Stimulated activated CD8-positive, alpha-beta memory T cell treated with anti-CD3 and anti-CD28 coated beads, Interleukin-7, amount 100 ng/mL, for 1 hour (primary cell): ENCODE measurements around the gene SOX11.

Experiments
- DNase-seq, 2 donors: peaks; one replicate each; pipeline ENCODE4 v3.0.0-alpha.2; 2020; ENCODE audit warnings: low read depth in 2 of 2

Gene SOX11

DNA sequence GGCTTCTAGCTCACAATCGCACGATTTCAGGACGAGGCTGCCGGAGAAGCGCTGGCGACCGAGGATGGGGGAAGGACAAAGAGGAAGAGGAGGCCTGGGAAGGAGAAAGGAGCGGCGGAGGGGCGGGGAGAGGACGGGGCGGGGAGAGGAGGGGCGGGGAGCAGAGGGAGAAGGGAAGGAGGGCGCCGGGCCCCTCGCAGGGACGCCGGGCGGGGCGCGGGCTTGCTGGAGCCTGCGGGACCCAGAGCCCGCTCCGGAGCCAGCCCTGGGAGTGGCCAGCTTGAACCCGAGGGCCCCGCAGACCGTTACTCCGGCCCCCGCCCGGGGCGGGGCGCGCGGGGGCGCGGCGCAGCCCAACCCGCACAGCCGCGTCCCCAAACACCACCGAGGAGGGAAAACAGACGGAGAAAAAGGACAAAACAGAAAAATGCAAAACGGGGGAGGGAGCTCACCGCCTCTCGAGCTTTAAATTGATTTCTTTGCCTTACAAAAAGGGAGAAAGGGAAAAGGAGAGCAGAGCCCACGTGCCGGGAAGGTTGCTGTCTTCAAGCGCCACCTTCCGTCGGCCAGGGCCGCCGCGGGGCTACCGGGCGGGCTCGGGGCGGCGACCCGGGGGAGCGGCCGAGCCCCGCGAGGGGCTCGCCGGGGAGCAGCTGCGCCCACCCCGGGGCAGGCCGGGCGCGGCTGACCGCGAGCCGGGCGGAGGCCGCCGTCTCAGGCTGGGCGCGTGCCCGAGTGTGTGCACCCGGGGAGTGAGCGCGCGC lies 781 bp upstream of the SOX11 start:
- no peak for DNase-seq

DNA sequence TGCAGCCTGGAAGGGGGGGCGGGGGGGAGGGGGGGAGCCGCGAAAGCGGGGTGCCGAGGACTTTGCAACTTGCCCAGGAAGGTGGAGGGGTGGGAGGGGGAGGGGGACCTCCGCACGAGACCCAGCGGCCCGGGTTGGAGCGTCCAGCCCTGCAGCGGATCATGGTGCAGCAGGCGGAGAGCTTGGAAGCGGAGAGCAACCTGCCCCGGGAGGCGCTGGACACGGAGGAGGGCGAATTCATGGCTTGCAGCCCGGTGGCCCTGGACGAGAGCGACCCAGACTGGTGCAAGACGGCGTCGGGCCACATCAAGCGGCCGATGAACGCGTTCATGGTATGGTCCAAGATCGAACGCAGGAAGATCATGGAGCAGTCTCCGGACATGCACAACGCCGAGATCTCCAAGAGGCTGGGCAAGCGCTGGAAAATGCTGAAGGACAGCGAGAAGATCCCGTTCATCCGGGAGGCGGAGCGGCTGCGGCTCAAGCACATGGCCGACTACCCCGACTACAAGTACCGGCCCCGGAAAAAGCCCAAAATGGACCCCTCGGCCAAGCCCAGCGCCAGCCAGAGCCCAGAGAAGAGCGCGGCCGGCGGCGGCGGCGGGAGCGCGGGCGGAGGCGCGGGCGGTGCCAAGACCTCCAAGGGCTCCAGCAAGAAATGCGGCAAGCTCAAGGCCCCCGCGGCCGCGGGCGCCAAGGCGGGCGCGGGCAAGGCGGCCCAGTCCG lies 540 bp downstream of the SOX11 start:
- no peak for DNase-seq

DNA sequence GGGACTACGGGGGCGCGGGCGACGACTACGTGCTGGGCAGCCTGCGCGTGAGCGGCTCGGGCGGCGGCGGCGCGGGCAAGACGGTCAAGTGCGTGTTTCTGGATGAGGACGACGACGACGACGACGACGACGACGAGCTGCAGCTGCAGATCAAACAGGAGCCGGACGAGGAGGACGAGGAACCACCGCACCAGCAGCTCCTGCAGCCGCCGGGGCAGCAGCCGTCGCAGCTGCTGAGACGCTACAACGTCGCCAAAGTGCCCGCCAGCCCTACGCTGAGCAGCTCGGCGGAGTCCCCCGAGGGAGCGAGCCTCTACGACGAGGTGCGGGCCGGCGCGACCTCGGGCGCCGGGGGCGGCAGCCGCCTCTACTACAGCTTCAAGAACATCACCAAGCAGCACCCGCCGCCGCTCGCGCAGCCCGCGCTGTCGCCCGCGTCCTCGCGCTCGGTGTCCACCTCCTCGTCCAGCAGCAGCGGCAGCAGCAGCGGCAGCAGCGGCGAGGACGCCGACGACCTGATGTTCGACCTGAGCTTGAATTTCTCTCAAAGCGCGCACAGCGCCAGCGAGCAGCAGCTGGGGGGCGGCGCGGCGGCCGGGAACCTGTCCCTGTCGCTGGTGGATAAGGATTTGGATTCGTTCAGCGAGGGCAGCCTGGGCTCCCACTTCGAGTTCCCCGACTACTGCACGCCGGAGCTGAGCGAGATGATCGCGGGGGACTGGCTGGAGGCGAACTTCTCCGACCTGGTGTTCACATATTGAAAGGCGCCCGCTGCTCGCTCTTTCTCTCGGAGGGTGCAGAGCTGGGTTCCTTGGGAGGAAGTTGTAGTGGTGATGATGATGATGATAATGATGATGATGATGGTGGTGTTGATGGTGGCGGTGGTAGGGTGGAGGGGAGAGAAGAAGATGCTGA lies 1.4 kb downstream of the SOX11 start:
- no peak for DNase-seq

DNA sequence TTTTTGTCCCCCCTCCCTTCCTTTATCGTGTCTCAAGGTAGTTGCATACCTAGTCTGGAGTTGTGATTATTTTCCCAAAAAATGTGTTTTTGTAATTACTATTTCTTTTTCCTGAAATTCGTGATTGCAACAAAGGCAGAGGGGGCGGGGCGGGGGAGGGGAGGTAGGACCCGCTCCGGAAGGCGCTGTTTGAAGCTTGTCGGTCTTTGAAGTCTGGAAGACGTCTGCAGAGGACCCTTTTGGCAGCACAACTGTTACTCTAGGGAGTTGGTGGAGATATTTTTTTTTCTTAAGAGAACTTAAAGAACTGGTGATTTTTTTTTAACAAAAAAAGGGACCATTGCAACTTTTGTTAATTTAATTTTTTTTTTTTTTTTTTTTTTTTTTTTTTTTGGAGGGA lies 2.1 kb downstream of the SOX11 start:
- DNase-seq = no peak

DNA sequence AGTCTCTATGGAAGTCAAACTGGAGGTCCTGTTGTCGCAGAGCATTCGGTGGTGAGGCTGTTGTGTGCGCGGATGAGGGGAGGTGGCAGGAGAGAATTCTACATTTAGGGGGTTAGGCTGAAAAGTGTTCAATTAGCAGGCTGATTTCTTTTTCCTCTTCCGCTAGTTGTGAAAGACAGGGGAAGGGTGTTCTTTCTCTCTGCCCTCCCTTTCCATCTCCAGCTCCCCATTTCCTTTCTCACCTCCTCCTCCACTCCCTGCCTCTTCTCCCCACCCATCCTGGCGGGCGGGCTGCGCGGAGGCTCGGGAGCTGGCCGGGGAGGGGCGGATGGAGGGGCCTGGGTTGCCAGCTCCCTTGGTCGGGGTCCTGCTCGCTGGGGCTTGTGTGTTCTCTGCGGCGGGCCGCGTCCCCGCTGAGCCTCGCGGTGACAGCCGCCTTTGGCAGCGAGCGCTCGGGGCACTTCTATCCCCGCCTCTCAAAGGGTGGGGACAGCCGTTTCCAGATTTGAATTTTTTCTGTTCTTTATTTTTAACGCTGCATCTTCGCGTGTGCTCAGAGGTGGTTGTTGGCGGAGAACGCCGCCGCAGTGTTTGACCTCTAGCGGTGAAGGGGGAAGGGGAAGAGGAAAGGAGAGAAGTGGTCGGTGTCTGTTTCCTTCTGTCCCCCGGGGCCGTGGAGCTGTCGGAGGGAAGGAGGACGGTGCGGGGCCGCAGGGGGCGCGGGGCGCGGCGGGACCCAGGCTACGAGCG lies 3.6 kb downstream of the SOX11 start:
- no peak for DNase-seq

DNA sequence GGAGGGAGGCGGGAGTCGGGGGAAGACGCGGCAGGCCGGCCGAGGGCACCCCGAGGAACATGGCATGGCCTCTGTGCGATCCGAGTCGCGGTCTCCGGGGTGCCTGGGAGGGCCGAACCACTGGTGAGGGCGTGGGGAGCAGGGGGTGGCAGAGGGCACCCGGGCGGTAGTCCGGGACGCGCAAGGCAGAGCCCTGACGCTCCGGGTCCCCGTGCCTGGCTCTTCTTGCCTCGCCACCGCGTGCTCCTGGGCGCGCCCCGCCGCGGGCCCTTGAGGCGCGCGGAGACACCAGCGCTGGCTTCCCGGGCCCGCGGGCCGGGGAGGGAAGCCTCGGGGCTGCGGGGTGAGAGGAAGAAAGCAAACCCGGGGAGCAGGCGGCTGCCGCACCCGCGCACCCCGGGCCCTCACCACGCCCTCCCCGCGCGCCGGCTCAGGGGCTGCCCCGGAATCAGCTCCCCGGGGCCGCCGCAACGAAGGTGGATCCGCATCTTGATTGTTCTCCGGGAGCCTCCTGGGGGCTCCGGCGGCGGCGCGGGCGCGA lies 4.3 kb downstream of the SOX11 start:
- no peak for DNase-seq

DNA sequence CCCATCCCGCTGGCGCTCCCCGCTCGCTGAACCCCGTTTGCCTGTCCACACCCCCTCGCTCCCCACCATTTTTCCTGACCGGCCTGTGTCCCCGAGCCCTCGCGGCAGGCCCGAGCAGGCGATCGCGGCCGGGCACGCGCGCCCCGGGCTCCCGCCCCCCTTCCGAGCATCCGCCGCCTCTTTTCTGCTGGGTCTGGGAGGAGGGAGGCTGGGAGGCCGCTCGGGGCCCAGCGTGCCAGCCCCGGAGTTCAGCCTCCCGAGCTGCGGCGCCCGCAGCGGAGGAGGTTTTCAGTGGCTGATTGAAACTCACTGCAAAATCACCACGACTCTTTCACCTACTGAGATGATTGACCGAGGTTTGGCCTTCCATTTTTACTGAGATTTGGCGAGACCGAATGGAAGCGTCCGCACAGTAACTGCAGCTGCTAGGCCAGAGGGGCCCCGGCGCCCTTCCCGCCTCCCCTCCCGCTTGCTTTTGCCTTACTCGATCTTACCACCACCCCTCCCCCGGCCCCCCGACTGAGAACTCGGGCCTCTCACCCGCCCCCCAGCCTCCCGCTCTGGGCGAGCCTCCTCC lies 4.8 kb downstream of the SOX11 start:
- no peak for DNase-seq

DNA sequence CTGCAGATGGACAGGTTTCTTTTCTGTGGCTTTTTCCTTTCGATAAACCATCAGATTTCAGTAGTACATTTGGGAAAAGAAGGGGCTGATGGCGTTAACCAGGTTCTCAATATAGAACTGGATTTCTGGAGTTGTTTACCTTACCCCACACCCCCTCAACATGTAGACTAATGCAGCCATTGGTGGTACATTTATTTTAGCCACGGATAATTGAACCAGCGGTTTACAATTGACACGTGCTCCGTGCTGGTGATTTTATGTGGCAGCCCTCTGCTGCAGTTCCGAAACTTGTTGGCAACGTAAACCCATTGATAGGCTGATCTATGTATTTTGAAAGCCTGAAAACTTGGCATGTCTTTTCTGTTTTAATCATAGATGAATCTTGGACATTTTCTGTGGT lies 5.4 kb downstream of the SOX11 start:
- DNase-seq = no peak

DNA sequence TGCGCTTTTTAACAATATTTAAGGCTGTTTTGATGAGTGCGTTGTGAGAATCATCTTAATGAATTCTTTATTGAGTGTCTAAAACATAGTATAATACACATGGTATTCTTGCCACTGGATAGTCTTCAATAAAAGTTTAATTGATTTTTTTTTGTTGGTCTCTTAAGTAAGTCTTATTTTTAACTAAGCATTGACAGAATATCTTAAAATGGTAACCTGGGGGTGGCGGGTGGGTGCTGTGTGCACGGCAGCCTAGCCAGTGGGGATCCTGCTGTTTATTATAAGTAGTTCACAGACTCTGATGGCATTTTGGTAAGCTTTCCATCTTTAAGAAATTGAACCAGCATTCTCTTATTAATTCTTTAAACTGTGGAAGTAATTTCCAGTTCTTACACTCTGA lies 6.0 kb downstream of the SOX11 start:
- DNase-seq = no peak

DNA sequence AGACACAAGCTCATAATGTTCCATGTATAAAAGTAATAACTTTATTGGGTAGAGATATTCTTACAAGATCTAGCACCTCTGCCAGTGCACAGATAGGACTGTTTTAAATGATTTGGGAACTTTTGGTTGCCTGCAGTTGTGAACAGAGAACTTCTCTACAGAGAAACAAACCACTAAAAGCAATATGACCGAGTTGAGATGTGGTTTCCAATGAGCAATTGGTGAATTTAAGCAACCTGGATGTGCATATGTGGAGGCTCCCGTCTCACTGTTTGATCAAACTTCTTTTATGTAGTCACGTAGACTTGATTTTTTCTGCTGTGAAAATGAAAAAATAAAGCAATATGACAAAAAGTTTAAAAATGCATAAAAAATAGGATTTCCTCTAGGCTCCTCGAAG lies 7.8 kb downstream of the SOX11 start:
- DNase-seq = no peak

DNA sequence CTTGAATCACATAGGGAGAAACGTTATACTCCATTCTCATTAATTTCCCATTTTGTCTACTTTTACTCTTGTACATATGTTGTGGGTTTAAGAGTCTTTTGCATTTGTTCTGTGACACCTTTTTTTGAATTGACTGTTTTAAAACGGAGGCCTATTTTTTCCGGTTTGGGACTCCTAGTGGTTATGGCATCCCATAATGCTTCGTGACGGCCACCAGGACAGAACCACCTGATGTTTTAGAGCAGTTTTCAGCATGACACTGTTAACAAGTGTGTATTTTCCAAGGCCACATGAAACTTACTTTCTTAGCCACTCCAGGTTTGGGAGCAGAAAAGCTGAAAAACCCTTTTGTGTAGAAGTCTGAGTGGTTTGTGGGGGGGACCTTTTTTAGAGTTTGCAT lies 8.4 kb downstream of the SOX11 start:
- DNase-seq = no peak

DNA sequence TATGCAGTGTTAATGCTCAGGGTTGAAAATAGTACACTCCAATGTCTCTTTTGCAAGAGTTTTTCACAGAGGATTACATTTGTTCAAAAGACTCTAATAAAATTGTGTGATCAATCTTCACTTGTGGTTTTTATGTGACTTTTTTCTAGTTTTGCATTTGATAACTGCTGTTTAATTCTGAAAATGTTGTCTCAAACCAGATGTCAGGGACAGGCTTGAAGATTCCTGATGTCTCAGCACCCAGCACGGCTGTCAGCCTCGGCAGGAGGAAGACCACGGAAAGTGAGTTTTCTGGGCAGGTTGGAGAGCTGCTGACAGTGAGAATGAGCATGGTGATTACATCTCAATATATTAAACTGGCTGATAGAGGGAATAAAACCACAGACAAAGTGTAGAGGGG lies 9.1 kb downstream of the SOX11 start:
- no peak for DNase-seq

DNA sequence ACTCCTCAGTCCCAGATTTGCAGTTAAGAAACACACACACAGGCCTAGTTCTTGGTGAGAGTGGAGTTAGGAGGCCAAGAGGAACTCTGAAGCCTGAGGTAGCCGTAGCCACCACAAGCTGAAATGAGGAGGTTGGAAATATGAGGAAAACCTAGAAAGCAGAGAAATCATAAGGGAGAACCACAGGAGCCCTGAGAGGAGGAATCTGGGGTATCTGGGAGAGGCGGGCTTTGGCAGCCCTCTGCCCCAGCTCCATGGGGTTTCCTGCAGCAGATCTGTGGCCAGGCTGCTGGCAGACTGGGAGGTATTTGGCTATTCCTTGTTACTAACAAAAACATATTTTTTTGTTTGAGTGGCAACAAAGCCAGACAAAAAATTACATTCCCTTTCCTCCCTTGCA lies 11.0 kb downstream of the SOX11 start:
- no peak for DNase-seq

DNA sequence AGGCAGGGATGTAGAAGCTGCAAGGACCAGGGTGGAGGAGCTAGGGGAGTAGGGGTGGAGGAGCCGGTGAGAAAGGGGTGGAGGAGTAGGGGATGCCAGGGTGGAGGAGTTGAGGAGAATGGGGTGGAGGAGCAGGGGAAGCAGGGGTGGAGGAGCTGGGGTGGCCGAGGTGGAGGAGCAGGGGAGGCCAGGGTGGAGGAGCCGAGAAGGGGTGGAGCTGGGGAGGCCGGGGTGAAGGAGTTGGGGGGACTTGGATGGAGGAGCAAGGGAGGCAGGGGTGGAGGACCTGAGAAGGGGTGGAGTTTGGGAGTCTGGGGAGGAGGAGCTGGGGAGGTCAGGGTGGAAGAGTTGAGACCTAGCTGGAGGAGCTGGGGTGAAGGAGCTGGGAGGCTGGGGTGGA lies 13.3 kb downstream of the SOX11 start:
- no peak for DNase-seq

DNA sequence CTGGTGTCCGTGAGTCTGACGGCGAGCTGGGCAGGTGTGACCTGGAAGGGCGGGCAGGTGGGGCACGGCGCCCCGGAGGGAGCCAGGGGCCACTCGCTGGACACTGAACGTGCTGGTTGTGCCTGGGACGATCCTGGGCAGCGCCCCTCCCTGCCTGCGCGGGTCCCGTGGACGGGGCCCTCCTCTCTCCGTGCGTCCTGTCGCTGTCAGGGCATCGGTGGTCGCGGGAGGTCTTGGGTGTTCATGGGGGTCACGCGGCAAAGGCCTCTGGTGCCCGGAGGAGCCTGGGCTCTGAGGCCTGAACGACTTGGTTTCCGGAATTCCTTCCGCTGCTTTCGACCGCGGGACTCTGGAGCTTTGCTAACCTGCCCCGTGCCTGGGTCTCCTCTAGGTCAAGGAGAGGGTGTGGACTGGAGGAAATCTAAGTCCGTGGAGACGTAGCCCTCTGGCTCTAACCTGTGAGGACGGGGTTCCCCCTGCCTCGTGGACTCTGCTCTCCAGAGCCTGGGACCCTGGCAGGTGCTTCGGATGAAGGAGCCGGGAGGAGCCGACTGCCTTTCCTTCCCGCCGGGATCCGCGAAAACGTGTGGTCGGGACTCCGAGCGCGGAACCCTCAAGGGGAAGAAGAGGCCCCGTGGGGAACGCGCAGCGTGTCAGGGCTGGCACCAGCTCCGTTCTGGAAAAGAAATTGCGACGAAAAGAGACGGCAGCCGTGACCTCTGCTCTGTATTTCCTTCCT lies 14.7 kb downstream of the SOX11 start:
- DNase-seq = no peak

DNA sequence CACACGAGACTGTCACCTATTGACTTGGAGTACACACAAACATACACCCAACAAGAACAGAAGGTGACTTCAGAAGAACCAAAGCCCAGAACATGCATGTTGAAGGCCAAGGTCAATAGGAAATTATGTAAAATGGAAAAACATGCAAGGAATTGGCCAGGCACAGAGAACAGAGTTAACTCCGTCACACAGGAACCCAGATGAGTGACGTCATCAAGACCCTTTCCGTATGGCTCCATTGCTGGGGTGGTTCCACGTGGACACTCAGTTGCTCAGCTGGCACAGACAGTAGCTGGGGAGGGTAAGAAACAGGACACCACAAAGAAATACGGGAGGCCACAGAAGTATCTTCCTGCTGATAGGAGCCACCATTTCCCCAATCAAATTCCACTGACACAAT lies 18.4 kb downstream of the SOX11 start:
- no peak for DNase-seq

DNA sequence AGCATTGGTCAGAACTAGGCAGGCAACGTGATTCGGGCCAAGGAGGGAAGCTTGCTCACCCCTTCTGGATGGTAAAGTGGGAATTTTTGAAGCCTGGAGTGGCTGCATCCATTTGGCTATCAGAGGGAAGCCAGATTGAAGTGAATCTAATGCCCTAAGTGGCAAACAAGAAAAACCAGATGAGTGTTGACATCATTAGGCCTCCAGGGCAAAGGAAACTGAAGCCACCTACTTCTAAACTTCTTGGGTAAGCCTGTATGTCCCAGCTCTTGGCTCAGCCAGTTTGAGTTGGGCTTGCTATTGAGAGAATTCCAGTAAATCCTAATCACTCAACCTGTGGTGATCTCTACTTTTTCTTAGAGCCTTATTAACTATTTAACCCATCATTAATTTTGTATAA lies 20.9 kb downstream of the SOX11 start:
- no peak for DNase-seq

DNA sequence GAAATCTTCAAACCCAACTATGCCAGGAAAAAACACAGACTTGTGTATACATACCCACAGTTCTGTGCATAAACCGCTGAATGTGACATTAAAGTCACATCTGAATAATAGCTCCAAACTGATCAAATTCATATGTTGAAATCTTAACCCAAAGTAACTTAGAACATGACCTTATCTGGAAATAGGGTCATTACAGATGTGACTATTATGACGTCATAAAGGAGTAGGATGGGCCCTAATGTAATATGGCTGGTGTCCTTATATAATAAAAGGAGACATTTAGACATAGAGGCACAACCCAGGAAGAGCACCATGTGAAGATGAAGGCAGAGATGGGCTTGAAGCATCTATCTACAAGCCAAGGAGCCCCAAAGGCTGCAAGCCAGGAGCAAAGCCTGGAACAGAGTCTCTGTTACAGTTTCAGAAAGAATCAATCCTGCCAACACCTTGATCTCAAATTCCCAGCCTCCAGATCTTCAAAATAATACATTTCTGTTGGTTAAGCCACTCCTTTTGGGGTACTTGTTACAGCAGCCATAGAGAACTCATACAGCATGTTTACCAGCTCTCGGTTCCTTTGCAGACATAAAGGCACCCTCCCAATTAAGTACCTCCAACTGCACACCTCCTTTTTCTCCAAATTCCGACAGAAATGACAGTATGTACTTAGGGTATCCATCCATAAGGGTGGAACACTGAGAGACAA lies 27.6 kb downstream of the SOX11 start:
- DNase-seq = no peak

DNA sequence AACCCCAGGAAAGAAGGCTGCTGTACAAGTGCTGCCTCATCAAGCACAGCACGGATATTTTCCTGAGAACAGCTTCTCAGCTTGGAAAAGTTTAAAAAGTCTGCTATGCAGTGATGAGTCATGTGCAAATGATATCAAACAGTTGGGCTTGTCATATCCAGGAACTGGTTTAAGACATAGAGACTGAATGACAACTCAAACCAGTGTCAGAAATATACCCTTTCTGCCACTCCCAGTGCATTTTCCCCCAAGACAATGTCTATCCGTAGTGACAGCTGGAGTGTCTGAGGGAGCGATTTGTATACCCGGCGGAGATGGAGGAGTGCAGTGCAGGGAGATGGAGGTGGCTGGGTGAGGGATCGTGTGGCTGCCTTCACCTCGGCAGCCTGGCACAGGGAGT lies 28.2 kb downstream of the SOX11 start:
- DNase-seq = no peak

DNA sequence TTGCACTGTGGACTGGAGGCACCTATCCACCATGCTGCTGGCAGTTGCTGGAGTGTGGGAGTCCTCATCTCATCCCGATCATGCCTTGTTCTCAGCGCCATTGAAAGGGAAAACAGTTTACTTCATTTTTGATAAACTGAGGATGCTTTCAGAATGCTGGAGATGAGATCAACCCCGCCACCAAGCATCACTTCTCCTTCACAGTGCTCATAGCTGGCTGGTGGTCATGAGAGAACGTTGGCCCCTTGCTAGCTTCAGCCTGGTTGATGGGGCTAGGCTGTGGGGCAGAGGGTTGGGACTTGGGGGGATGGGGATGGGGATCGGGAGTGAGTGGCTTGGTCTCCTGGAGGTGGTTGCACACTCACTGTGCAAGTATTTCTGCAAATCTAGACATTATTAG lies 30.1 kb downstream of the SOX11 start:
- DNase-seq = no peak
